NOMO-1 (cell line): ENCODE data around the gene TWIST1.

ENCODE experiments used
- DNase-seq, 2 experiments: peaks; one replicate each; lab custom pipeline; 2025; ENCODE audit not compliant: unreplicated experiment in 2 of 2; lab: John Stamatoyannopoulos, UW

The TWIST1 gene

DNA sequence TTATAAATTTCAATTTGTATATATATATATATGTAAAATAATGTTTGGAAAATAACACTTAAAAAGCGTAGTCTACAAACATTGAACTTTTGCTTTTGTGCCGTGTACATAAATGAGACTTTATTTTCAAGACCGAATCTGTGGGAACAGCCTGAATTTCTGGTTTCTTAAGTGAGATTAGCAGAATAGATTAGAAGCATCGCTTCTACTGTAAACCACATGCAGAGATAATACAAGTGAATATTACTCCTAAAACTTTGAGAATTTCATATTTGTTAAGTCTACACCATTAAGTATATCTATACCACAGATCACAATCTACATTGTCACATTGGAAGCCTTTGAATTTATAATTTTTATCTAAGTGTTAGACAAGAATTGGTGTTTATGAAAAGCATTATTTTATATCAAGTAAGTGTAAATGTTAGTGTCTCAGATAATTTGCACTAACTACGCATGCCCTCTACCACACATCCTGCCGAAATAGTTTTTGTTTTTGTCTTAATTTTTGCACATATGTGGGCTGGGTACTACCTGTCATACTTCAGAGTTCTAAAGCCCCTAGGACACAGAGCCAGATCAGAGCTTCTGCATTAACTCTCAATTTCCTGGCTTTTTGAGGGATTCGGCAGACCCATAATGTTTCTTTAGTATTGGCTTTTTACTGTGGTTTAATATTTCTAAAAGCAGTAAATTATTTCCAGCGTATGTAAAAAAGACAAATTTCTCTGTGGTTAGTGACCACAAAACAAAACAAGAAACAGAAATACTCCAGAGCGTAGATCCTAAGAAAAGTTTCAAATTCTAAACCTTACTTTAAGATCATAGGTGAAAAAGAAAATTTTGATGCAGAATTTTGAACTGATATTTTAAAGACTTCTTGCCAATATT lies 20.0 kb downstream of the TWIST1 start:
- no peak for DNase-seq

DNA sequence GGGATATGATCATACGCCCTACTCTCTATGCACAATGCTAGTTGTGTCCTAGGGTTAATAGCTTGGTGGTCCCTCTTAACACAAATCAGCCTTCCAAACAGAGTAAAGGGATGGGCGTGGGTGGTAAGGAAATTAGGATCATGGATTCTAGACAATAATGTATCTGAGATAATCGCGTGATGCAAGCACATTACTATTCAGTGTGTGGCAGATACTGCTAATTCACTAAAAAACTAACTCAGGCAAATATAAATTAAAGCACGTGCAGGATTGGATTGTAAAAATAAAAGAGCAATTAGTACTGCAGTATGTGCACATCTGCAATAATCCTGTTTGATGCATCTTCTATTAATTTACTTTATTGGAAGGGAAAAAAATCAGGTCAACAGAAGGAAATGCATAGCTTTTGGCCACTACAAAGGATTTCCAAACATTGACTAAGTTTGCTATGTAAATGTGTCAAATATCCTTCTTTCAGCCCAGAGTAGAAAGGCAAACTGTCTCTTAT lies 22.0 kb downstream of the TWIST1 start:
- DNase-seq, result no peak

GRCh38 chr7:19094598-19095352 lies 22.7 kb downstream of the TWIST1 start:
- DNase-seq, result no peak

GRCh38 chr7:19094138-19094537 lies 23.3 kb downstream of the TWIST1 start:
- no peak for DNase-seq

- no peak for DNase-seq
Observed at GRCh38 chr7:19091550-19092200, 25.8 kb downstream of the TWIST1 start.

DNA sequence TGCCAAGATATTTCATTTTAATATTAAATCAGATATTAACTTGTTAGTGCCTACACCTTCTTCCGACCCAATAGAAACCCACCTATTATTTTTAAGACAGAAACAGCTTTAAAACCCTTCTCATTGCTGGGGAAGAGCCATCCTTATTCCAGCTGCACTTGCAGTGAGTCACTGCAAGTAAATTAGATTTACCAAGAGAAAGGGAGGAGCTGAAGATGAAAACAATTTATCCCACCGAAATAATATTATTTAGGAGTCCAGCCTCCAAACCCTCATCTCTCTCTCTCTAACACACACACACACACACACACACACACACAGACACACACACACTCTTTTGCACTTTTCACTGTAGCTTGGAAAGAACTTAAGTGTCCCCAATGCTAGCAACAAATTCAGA lies 26.9 kb downstream of the TWIST1 start:
- no peak for DNase-seq

GRCh38 chr7:19089797-19090196 lies 27.6 kb downstream of the TWIST1 start:
- DNase-seq, result no peak

DNA sequence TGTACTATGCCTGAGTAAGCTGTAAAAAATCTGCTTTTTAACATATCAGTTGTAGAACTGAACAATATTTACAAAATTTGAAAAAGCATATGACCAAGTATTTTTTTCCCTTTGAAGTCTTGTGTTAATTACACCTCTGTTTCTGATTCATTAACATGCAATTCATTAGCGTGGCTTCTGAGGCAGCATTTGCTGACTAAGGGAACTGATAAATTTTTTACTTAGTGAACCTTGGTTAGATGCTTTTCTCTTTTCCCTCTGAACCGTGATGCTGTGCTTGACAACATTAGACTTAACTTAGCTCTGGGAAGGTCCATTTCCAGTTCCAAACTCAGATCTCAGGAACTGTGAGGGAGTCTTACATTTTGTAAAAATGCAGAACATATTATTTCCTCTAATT lies 28.1 kb downstream of the TWIST1 start:
- DNase-seq, result no peak

GRCh38 chr7:19080093-19080492 lies 37.3 kb downstream of the TWIST1 start:
- DNase-seq, result no peak

GRCh38 chr7:19079066-19079465 lies 38.4 kb downstream of the TWIST1 start:
- DNase-seq, result no peak

DNA sequence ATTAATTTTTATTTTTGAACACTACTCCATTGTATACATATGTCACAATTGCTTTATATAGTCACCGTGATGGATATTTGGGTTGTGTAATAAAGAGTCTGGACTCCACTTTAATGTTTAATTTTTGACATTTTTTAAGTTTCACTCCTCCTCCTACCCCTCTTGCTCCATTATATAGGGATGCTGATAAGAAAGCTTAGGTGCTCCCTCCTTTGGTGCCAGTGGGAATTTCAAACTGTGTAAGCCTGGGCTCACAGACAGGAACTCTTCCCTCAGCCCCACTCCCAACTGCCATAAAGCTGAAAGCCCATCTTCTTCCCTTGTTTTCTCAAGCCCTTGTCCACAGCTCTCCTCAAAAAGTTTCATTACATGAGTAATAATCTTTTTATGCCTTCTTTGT lies 47.6 kb downstream of the TWIST1 start:
- no peak for DNase-seq

- DNase-seq, result no peak
Observed at GRCh38 chr7:19066170-19066569, 51.3 kb downstream of the TWIST1 start.
